GM12874 (cell line): ENCODE data around the gene ZNF274.
A peak's percentile ranks its signal among the peaks of the same experiment; 100 is the strongest.

Experiments used
- CTCF ChIP-seq: IDR thresholded peaks from 2 replicates; pipeline ENCODE4 v1.5.1; 2011; ENCODE audit warnings: low read depth, mild to moderate bottlenecking, control low read depth, low read length, moderate library complexity; ENCODE audit not compliant: insufficient read depth

The ZNF274 gene

DNA sequence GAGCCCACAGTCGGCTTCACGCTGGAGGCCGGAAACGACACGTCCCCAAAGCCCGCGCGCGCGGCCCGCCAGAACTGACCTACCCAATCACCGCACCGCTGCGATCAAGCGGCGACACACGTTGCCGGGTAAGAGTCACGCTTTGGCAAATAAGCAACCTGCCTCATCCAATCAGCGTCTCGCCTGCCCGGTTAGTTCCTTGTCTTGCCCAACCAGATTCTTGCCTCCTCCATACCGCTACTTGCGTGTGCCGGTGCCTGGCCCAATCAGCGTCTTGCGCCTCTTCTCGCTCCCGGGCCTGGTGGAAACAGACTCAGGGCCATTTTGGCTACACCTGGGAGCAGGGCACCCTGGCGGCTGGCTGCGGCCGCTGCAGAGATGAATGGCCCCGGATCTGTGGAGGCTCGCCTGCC is 34.2 kb downstream of the ZNF274 start:
- TF ChIP-seq CTCF: no peak

GRCh38 chr19:58217607-58218391 is 34.9 kb downstream of the ZNF274 start:
- TF ChIP-seq CTCF: no peak

- peak; percentile 10; the same call in 1 of the 2 replicates for TF ChIP-seq CTCF
Measured at GRCh38 chr19:58218899-58219298, 36.0 kb downstream of the ZNF274 start.

DNA sequence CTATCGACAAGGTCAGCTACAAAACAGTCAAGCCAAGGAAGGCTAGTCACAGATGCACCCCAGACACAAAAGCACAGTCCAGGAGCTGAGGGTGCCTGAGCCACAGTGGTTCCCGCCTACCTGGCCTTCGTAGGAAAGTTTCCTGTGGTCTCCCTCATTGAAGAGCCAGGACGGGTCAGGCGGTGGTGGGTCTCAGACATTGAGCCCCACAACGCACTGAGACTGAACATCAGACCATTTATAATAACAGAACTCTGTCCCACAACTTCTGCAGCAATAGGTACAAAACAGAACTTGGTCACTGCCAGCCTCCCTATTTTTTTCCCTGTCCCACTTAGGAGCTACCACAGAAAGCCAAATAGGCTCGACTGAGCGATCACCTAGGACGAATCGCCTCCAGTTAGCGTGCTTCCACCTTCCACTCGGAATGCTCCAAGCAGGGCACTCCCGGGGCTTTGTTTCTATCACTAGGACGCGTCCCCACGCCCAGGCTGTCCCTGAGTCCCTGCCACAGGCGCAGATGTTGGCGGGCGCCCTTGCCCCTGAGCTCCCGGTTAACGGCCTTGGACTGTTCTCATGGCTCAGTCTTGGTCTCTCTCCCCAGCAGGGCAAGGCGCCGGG is 45.2 kb downstream of the ZNF274 start:
- TF ChIP-seq CTCF: no peak

- TF ChIP-seq CTCF: peak; percentile 34
Measured at GRCh38 chr19:58228585-58229254, 45.9 kb downstream of the ZNF274 start, which contains the start of gene ZNF544. ZNF544 (plus strand) TSS chr19:58228914; CDS start chr19:58244024, 15,110 bp downstream.

DNA sequence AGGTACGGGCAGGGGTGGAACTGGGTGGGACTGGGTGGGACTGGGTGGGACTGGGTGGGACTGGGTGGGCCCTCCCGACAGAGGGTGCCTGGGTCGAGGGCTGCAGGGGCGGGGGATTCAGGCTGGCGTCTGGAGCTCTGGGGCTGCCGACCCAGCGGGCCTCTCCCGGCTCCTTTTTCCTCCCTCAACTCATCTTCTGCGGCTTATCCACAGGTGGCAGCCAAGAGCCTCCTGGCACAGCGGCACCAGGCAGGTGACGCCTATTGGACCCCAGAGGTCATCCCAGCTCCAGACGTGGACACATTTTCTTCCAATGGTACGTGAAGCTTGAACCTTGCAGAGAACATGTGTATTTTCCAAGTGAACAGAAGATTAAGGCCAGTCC is 46.4 kb downstream of the ZNF274 start:
- peak; percentile 35 for TF ChIP-seq CTCF

- TF ChIP-seq CTCF: no peak
Measured at GRCh38 chr19:58237324-58237723, 54.5 kb downstream of the ZNF274 start.
